DMS53 (cell line): Measurements from ENCODE around the gene MPZ.
"Not testable (repeated sequence)": the region's sequence is repeated elsewhere in the genome, so short reads cannot be mapped to it uniquely, and the experiment has no call there.

Source experiments
- DNase-seq: peaks from one replicate; lab custom pipeline; 2025; lab: John Stamatoyannopoulos, UW

The MPZ gene

DNA sequence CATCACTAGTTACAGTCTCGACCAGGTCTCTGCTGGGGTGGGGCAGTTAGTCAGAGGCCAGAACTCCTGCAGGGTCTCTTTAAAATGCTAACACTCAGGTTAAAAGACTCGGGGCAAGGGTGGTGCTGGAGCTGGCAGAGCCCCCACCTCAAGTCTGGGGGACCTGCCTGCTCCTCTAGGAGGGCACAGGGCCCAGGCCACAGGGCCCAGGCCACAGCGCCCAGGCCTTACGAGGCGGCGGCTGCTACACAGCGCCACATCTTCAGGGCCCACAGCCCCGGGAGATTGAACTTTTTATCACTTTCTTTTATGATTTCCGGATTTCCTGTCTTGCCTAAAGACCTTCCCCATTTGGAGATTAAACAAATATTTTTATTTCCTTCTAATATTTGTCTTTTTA lies 10.4 kb downstream of the MPZ start:
- no peak for DNase-seq

DNA sequence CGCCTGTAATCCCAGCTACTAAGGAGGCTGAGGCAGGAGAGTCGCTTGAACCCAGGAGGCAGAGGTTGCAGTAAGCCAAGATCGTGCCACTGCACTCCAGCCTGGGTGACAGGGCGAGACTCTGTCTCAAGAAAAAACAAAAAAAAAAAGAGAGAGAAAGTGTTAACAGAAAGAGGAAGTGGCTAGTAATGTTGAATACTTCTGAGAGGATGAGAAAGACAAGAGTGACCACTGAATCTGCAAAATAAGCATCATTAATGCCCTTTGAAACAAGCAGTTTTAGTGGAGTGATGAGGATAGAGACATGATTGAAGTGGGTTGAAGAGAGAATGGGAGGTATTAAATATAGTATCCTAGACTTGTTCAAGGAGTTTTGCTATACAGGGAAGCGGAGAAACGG lies 11.7 kb downstream of the MPZ start:
- DNase-seq = no peak

DNA sequence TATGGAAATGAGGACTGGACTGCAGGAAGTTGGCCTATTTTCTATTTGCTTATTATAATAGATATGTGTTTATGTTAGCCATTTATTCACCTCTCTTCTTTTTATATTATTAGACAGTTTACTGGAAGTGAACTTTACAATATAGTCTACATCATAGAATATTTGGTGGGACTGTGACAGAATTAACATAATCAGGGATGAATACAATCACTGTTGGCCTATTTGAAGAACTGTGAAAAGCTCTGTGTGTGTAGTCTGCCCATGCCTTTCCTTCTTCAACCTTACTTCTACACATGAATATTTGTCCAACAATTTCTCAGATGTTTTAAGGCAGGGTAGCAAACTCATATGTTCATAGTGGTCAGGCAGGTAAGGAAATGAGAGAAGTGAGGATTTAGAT lies 12.4 kb downstream of the MPZ start:
- DNase-seq = no peak

DNA sequence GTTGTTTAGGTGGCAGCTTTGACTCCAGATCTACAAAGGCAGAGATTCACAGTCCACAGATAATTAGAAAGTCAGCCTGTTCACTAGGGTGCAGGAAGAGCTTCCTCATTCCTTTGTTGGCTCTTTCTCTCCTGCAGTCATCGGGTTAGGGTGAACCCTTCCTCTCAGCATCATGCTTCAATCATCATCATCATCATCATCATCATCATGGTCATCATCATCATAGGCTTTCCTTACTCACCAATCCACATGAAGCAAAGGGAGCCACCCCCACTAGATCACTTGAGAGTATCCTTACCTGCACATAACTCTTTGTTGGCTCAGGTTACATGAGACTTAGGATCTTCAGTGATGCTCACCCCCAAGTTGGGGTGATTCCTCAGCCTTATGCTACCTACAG lies 19.0 kb downstream of the MPZ start:
- no peak for DNase-seq

DNA sequence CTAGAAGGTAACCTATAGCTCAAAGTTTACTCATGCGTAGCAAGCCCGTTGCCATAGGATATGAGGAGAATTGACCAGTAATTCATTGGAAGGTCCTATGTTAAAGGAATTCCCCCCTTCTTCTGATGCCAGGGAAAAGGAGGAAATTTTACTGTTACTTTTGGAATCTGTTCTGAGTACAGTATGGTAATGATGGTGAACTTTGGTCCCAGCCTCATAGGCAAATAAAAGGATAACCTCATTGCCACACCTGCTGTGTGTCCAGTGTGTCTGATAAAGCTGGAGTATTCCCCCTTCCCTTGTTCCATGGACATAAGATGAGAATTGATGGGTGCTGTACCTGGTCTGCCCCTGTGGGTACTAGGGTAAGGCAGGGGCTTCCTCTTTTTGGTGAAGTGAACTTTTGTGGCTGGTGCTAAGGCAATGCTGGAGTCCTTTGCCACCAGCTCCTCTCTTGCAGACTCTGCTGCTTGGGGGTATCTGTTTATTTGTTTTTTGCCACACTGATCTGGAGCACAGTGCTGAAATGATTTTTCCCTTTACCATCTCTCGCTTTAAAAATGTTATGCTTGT lies 22.2 kb downstream of the MPZ start:
- peak; percentile 17 for DNase-seq

DNA sequence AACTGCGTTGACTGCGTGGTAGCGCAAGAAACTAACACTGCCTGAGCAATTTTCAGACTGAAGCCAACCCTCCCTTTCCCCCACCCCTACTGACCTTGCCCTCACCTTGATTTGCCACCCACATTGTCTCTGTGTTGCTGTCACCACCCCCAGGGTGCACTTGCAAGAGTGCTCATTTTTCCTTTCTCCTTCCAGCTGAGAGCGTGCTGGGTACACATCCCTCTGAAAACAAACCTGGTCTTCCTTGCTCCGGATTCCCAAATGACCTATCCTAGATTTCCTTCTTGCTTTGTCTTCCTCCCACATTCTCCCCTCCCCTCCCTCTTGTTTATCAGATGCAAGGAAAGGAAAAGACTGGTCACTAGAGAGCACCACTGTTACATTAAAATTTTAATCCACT lies 24.2 kb downstream of the MPZ start:
- DNase-seq = no peak

DNA sequence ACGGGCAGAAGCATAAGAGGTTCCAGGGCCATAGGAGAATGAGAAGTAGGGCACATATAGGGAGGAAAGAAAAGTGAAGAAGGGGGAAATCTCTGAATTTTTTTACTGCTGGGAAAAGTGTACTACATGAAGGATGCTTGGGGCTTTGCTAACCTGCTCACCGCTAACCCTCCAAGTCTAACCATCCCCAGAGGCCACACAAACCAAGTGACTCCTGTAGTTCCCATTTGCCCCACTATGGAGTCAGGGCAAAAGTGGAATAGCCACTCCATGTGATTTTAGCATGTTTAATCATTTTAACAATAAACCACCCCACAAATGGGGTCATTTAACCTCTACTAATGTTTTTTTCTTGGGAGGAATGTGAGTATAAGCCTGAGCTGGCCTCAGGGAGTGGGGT lies 24.7 kb downstream of the MPZ start:
- DNase-seq = no peak

DNA sequence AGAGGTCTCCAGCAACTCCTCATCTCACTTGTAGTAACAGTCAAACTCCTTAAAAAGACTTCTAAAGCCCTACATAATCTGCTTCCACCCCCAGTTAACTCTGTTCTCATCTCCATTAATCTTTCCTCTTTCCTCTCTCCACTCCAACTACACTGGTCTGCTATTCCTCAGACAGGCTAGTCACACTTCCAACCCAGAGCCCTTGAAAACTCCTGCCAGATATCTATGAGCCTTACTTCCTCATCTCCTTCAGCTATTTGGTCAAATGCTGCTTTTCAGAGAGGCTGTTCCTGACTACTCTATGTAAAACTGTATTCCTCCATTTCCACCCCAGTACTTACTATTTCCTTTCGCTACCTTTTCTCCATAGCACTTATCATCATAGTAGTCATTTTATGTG lies 26.8 kb downstream of the MPZ start:
- no peak for DNase-seq

DNA sequence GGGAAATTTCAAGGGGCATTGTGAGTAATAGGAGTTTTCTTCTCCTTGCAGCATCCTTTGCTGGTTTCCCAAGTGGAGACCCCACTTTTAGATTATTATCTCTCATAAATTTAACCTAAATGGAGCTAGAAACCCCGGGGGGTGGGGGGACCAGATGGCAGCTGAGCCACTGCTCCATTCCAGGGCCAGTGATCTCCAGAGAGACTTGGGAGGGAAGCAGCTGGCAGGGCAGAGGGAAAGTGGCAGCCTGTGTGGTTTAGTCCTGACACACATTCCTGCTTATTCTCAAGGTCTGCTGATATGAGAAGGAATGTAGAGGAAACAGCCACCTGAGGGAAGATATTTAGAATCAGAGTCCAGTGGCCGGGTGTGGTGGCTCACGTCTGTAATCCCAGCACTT lies 34.9 kb downstream of the MPZ start:
- no peak for DNase-seq

DNA sequence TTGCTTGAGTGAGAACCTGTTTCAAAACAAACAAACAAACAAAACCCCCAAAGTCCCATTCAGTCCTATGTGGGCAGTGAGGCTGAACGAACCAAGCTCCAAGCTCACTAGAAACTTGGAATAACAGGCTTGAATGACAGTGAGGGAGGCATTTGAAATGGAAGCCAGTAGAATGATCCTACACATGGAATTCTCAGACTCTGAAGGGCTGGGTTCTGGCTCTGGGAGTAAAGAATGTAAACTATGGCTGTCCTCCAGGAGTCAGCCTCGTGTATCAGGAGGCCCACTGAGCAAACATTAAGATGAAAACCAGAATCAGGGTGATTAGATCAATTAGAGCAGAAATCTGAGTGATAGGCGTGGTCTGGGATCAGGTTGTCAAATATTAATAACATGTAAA lies 36.4 kb downstream of the MPZ start:
- DNase-seq = no peak

DNA sequence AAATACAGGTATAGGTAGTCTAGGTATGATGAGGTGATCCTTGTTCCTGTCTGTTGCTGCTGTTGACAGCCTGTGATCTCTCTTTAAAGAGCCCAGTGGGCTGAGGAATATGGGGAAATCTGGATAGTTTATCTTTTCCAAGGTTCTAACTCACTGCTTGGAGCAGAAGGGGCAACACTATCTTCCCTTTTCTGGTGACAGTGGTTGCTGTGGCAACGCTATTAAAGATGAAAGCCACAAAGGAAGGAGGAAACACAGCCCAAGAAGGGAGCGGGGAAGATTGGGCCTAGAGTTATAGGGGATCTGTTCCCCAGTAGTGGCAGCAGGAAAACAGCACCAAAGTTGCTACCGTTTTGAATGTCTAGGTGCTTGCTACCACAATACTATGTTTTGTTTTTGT lies 42.4 kb downstream of the MPZ start:
- DNase-seq = no peak

DNA sequence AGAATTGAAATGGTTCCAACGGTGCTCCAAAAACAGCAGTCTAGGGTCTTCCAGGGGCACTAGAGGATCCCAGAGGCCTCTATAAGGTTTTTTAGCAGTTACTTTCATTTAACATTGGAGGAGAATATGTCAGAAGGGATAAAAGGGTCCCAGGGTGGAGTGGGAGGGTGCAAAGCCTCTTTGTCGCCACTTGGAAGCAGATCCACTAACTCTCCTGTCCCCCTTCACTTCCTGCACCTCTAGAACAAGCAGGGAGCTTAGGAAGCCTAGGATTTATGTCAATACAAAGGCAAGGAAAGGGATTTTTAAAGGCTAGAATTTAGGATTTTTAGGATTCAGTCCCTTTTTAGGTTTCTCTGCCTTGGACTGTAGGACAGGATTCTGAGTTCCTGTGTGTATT lies 42.9 kb downstream of the MPZ start:
- no peak for DNase-seq

DNA sequence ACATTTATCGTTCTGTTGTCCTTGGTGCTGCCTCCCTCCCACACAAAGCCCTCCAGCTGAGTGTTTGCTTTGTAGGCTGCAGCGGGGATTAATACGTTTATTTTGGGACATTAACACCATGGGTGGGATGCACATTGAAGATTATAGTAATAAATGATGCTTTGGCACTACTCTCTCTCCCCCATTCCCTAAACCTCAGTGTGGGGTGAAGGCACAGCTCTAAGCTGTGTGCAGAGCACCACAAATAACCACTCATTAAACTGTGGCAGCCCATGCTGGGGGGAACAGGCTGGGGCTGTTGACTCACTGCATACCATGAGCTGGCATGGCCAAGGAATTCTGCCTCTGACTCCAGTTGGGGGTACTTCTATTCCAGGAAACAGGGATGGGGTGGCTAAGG lies 43.6 kb downstream of the MPZ start:
- no peak for DNase-seq

DNA sequence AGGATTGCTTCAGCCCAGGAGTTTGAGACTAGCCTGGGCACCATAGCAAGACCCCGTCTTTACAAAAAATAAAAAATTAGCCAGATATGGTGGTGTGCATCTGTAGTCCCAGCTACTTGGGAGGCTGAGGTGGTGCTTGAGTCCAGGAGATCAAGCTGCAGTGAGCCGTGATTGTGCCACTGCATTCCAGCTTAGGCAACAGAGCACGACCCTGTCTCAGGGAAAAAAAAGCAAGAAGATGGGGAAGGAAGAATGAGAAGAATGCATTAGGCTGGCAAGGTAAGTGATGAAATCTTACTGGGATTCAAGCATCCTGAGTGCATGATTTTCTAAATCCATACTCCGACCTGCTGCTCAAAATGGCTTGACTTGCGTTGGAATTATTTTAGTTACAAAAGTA lies 44.5 kb downstream of the MPZ start:
- no peak for DNase-seq

DNA sequence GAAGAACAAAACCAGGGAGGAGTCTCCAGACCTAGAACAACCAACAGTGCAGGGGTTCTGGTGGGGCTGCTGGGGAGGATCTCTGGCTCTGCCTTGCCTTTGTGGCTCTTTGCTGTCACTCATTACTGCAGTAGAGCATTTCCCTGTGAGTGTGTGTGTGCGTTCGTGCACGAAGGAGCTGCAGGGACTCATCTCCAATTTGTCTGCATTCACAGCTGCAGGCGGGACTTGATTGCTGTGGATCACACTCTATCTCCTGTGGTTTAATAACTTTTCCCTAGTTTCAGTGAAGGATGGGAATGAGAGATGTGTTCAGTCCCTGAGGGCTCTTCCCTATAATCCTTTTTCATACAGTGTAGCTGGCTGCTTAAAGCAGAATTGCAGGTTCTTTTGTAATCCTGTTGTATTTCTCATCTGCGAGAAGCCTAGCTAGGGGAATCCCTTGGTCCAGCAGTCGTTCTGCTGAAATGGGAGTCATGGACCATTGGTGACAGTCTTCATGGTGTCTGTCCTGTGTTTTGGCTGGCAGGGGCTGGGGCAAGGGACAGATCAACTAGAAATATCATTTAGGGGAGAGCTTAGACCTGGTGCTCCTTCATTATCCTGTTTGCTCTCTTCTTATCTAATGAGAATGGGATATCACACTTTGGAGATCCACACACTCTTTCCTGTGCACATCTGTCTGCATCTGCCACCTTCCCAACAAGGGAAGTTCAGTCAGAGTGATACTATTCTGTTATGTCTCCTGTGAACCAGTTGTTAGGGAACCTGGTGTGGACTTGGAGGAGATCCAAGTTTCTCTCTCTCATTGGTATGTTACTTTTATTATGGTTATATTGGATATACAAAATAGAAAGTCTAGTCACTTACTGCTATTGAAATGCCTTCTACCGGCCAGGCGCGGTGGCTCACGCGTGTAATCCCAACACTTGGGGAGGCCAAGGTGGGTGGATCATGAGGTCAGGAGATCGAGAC lies 48.2 kb downstream of the MPZ start:
- DNase-seq = peak; percentile 15

DNA sequence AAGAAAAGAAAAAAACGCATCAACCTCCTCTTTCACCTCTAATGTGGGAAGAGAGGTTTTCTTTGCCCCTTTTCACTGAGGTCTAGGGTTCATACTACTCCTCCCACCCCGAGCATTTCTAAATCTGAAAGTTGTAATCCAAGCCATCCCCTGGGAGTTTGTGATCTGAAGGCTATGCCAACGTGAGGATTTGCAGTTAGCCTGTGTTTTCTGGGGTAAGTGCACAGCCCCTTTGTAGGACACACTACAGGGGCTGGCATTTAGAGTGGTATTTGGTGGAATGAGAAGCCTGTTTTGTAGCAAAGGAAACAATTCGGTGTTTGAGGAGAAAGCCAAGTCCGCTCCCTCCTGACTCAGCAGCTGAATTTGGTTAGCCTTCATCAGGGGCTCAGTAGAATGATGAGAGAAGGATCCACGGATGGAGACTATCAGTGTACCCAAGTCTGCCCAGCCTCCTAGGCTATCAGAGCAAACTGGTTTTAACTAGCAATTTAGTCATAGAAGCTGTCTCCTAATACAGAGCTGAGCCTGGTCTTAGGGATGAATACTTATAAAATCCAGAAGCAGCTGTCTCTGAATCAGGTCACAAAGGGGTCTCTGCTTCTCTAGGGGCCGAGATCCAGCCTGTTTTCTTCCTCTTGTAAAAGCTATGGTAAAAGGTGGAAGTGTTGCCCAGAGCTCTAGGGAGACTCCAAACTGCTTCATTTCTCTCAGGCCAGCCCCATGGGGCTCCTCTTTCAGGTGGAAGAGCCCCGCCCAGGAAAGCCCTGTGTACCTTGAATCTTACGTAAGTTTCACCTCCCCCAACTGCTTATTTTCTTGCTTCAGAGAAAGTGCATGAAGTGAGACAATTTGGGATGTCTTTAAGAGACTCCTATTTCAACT lies 49.1 kb downstream of the MPZ start:
- DNase-seq = peak; percentile 19

DNA sequence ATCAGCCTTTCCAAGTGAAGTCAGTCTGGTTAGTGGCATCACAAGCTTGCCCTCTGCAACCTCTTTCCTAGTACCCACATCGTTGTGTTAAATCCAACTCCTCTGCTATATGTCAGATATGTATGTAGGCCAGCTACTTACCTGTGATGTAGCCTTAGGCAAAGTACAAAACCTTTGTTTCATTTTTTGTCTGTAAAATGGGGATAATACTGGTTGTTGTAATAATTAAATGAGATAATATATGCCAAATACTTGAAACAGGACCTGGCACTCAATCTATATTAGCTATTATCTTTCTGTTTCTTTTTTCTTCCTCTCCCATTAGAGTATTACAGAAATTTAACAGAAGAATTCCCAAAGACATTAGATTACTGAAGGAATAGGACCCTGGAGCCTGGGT lies 50.0 kb downstream of the MPZ start:
- DNase-seq = no peak

DNA sequence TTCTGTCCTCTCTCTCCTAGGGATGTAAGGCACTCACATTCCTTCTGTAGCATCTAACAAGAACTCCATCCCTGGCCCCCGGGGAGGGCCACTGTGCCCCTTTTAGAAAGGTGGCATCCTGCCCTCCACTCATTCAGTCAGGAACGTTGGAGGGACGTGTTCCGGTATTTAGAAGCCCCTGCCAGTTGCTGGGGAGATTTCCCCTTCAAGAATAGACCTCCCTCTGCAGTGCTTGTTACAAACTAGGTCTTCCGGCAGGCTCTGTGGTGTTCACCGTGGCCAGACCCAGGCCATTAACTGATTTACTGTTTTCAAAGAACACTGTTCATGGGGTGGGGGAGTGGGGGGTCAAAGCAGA lies 50.4 kb downstream of the MPZ start:
- DNase-seq = no peak

DNA sequence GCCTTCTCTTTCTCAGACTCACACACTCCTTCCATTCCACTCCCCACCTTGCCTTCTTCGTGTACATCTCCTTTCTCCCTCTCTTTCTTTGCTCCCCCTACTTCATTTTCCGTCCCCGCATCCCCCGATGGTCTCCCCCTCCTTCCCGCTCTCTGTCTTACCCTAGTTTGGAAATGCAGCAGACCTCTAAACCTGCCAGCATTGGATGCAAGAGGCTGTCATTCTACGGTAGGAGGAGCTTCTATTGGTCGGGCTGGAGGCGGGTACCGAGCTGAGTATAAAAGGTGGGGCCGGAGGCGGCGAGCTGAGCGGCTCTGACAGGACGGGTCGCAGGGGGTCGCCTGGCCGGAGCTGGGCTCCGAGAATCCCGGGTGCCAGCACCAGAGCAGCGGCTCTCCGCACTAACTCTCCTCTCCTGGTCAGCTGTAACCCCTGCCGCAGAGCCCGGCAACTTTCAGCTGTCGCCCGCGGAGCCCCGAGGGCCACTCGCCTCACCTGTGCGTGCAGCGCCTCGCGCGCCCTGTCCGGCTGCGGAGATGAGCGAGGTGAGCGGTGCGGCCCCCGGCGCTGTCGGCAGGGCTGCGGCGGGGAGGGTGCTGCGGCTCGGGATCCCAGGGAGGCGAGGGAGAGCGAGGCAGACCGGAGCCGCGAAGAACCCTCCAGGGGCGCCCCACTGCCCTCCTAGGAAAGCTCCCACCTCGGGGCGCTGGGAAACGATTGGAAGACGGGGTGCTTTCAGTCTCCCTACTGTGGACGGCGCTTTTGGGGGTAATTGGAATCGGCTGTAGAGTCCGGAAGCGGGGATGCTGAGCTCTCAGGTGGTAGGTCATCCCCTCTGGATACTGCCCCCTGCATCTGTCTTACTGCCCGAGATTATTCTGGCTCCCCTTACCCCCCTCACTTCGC lies 51.1 kb downstream of the MPZ start, which contains the start of gene PCP4L1:
PCP4L1 (plus strand) TSS at position 307 of the 906 bp plus-strand sequence; CDS start at position 537, 230 bp downstream.
- DNase-seq = peak; percentile 78

DNA sequence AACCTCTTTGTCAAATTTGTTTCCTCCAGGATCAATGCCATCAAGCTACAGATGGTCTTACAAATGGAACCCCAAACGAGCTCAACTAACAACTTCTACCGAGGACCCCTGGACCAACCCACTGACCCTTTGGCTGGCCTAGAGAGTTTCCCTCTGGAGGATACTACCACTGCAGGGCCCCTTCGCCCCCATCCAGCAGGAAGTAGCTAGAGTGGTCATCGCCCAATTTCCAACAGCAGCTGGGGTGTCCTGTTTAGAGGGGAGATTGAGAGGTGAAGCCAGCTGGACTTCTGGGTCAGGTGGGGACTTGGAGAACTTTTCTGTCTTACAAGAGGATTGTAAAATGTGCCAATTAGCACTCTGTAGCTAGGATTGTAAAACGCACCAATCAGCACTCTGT lies 52.7 kb downstream of the MPZ start:
- DNase-seq = peak; percentile 31

DNA sequence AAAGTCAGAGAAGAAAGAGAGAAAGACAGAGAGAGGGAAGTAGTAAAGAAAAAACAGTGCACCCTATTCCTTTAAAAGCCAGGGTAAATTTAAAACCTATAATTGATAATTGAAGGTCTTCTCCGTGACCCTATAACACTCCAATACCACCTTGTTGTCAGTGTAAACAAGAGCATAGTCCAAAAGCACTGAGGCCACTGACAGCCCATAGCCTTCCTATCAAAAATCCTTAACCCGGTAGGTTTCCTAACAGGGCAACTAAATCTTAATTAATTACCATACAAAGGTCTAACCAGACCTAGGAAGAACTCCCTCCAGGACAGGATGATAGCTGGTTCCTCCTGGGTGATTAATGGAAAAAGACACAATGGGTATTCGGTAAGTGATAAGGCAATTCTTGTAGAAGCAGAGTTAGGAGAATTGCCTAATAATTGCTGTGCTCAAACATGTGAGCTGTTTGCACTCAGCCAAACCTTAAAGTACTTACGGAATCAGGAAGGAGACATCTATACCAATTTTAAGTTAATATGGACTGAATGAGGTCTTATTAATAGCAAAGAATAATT lies 53.7 kb downstream of the MPZ start:
- DNase-seq = not testable (repeated sequence)
